Tibial nerve (tissue), 4 donors: ENCODE data around the gene RHOBTB3. TPM values are rescaled to one million over a fixed set of nuclear protein-coding genes. Genes with fewer than 3 reads are reported as not detected.
A peak's percentile ranks its signal among the peaks of the same experiment; 100 is the strongest.

Experiments used
- DNase-seq, 2 donors: peaks; one replicate each; pipeline ENCODE4 v3.0.0-alpha.2; 2019; ENCODE audit warnings: low spot score in 2 of 2
- H3K27ac ChIP-seq, 4 donors: fragments of 200-600 bp; sonication (generic) in 3 of 4; one replicate each; pipeline ENCODE4 v1.5.1; 2017 to 2019; ENCODE audit warnings: mild to moderate bottlenecking in 1 of 4
- H3K27me3 ChIP-seq, 2 donors: fragments of 200-600 bp; sonication (generic) in 1 of 2; one replicate each; pipeline versions ENCODE4 v1.5.1 to v1.6.0; 2017 to 2019
- H3K36me3 ChIP-seq, 3 donors: fragments of 200-600 bp; sonication (generic); one replicate each; pipeline ENCODE4 v1.5.1; 2018 to 2019
- H3K4me1 ChIP-seq, 4 donors: fragments of 200-600 bp; sonication (generic) in 3 of 4; one replicate each; pipeline ENCODE4 v1.5.1; 2017 to 2019
- H3K4me3 ChIP-seq, 4 donors: fragments of 200-600 bp; sonication (generic) in 3 of 4; one replicate each; pipeline ENCODE4 v1.5.1; 2017 to 2019; ENCODE audit warnings: mild to moderate bottlenecking in 1 of 4, moderate library complexity in 1 of 4
- H3K9me3 ChIP-seq, 4 donors: fragments of 200-600 bp; sonication (generic) in 3 of 4; one replicate each; pipeline ENCODE4 v1.5.1; 2017 to 2019
- EP300 ChIP-seq, 2 donors: sonication (generic); formaldehyde crosslinking; IDR thresholded peaks; one replicate each; pipeline ENCODE4 v1.6.1; 2017; ENCODE audit warnings: antibody characterized with exemption in 2 of 2, mild to moderate bottlenecking in 1 of 2
- POLR2A ChIP-seq, 2 donors: fragments of 450-650 bp; IDR thresholded peaks; one replicate each; pipeline ENCODE4 v1.6.1; 2017; ENCODE audit warnings: antibody characterized with exemption in 2 of 2, mild to moderate bottlenecking in 2 of 2, moderate library complexity in 2 of 2
- WGBS, 2 donors: methylation state at CpG; one replicate each; pipeline ENCODE4 v1.1.5; 2018; 5-methylcytosine and 5-hydroxymethylcytosine counted together
- total RNA-seq, 4 donors: library from RNA; depleted of rRNA; stranded (reverse); fragments of >200 nt; gene quantifications; one replicate each; pipeline ENCODE4 v1.1.0, GENCODE V29; 2016
- TF ChIP-seq, protein P1 (sequence below), 5 experiments: fragments of 200-600 bp in 3 of 5; fragments of 450-650 bp in 2 of 5; sonication (generic) in 3 of 5; IDR thresholded peaks; one replicate each; pipeline ENCODE4 v1.5.1; 2016 to 2019; ENCODE audit warnings: antibody characterized with exemption in 5 of 5, mild to moderate bottlenecking in 3 of 5, moderate library complexity in 2 of 5

RHOBTB3 gene
- total RNA-seq, 4 donors from 2014 or later = 130 to 219 (median 195) TPM

DNA sequence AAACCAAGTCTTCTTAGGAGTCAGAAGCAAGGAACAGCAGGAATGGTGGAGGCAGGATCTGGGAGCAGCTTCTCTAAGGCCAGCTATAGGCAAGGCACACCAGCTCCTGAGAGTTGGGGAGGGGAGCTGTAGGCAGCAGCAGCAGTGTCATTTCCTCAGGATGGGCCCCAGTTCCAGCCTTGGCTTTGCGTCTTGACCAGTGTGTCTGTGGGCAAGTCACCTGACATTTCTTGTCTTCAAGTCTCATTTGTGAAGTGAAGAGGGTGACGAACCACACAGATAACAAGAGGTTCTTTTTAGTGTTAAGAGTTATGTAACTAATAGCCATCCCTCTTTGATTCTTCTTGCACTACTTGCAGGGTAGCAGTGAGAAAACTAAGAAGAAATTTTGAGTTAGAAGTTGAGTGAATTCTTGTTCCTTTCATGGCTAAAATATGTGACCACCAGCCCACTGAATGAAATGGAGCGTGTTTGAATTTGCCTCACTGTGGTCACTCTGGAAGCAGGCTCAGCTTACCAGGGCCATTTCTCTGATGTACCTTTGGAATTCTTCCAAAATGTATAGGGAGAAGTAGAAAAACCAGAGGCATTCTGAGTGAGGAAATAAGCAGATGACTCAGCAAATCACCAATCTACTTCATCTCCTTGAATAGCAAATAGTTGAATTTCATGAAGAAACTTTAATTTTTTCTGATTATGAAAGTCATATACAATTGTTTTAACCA lies 42.4 kb downstream of the RHOBTB3 start:
- DNase-seq = no peak
- H3K4me1 ChIP-seq = peaks cover 0 to 10% (median 0%) of the 10 kb centered on the region in 4 donors
- no peak overlapping the region for H3K27ac ChIP-seq
- no peaks in the 10 kb centered on the region for H3K27me3 ChIP-seq
- no peaks in the 10 kb centered on the region for H3K9me3 ChIP-seq
- peaks cover 0 to 30% (median 0%) of the 10 kb centered on the region in 3 donors for H3K36me3 ChIP-seq
- WGBS, 2 donors = 74 to 79% methylated on average over 3 of the region's 3 CpGs
- H3K4me3 ChIP-seq = no peak overlapping the region
- TF ChIP-seq, protein P1, sequence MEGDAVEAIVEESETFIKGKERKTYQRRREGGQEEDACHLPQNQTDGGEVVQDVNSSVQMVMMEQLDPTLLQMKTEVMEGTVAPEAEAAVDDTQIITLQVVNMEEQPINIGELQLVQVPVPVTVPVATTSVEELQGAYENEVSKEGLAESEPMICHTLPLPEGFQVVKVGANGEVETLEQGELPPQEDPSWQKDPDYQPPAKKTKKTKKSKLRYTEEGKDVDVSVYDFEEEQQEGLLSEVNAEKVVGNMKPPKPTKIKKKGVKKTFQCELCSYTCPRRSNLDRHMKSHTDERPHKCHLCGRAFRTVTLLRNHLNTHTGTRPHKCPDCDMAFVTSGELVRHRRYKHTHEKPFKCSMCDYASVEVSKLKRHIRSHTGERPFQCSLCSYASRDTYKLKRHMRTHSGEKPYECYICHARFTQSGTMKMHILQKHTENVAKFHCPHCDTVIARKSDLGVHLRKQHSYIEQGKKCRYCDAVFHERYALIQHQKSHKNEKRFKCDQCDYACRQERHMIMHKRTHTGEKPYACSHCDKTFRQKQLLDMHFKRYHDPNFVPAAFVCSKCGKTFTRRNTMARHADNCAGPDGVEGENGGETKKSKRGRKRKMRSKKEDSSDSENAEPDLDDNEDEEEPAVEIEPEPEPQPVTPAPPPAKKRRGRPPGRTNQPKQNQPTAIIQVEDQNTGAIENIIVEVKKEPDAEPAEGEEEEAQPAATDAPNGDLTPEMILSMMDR (IDR thresholded peaks at IDR 0.05) = no peak
- TF ChIP-seq POLR2A (IDR thresholded peaks at IDR 0.05) = no peak
- no peak for TF ChIP-seq EP300 (IDR thresholded peaks at IDR 0.05)

DNA sequence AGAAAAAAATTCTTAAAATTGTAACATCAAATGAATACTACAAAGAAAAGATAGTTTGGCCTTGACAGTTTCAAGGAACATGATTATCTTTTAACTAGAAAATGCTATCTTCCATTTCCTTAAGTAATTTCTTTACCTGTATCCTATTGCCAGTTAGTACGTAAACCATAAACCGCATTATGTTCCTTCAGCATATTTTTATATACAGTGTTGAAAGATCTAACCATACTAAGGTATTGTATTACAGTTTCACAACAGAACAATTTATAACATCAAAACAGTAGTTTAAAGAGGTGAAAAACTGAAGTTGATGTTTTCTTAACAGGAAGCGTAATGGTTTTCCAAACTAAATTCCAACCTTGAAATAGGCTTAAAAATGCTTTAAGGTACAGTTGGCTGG lies 46.3 kb downstream of the RHOBTB3 start:
- WGBS, 2 donors = 96 to 97% methylated on average over 3 of the region's 3 CpGs
- H3K9me3 ChIP-seq = no peaks in the 10 kb centered on the region
- no peaks in the 10 kb centered on the region for H3K27me3 ChIP-seq
- H3K4me1 ChIP-seq = peaks cover 0 to 19% (median 2%) of the 10 kb centered on the region in 4 donors
- no peak overlapping the region for H3K27ac ChIP-seq
- no peaks in the 10 kb centered on the region for H3K36me3 ChIP-seq
- TF ChIP-seq EP300 (IDR thresholded peaks at IDR 0.05) = no peak
- TF ChIP-seq POLR2A (IDR thresholded peaks at IDR 0.05) = no peak
- TF ChIP-seq, protein P1 (IDR thresholded peaks at IDR 0.05) = no peak
- no peak for DNase-seq
- H3K4me3 ChIP-seq = no peak overlapping the region

DNA sequence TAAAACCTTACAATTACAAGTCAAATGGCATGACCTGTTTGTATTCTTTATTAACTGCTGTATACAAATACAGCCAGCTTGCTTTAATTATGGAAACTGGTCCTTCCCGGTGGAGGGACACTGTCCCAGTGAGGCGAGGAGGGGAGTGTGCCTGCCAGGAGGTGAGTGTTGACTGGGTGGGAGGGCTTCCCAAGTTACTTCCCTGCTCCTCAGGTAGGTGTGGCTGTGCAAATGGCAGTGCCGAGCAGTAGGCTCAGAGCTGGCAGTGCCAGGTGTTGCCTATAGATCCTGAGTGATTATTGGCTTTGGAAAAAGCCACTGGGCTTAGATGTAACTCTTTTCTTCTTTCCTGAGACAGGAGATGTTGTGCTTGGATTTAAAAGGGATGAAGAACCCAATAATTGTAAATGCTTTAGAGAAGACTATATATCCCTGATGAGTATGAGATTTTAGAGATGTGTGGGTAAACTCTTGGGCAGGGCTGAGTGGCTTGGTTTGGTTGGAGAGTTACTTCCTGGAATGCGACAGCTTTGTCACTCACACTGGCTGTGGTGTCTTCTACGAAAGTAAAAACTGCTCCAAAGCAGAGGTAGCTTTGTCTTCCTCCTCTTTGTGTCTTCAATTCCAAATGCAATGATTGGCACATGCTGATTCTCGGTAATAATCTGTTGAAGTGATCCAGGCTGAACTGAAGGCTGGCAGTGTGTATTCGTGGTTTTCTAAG lies 47.7 kb downstream of the RHOBTB3 start:
- 80 to 86% methylated on average over 7 of the region's 7 CpGs for WGBS, 2 donors
- no peak for DNase-seq

DNA sequence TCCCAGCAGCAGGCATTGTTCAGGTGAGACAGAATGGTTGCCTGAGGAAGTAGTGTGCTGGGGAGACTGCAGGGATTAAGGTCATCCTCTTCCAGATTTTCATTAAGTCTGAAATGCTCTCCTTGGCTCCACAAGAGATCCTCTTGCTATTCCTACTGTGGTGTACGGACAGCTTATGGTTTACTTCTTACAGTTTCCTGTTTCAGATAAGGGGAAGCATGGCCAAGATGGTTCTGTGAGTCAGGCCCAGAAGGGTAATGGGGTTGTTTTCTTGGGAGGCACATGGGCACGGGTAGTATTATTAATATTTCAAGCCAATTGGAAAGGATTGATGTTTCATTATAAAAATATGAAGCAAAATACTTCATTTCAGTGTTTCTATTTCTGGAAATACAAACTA lies 48.5 kb downstream of the RHOBTB3 start:
- 60 to 66% methylated on average over 2 of the region's 2 CpGs for WGBS, 2 donors

More for the DNA sequence above, 47.7 kb downstream of the RHOBTB3 start:
- Histone ChIP-seq H3K27me3 (no peaks in the 10 kb centered on the region), H3K9me3 (no peaks in the 10 kb centered on the region), H3K4me1 (peaks cover 0 to 19% (median 2%) of the 10 kb centered on the region in 4 donors), H3K4me3 (no peak overlapping the region), H3K36me3 (peaks cover 0 to 6% (median 0%) of the 10 kb centered on the region in 3 donors), H3K27ac (peak overlapping the region in 2 of 4 donors; percentile 31 to 74)
- TF ChIP-seq, protein P1 (IDR thresholded peaks at IDR 0.05) = no peak
- TF ChIP-seq EP300 (IDR thresholded peaks at IDR 0.05) (no peak), POLR2A (IDR thresholded peaks at IDR 0.05) (no peak)

More for the DNA sequence above, 48.5 kb downstream of the RHOBTB3 start:
- Histone ChIP-seq H3K4me1 (peaks cover 0 to 19% (median 2%) of the 10 kb centered on the region in 4 donors), H3K27ac (peak overlapping the region in 3 of 4 donors; percentile 24 to 74 (median 31)), H3K9me3 (no peaks in the 10 kb centered on the region), H3K36me3 (peaks cover 0 to 14% (median 0%) of the 10 kb centered on the region in 3 donors), H3K4me3 (no peak overlapping the region), H3K27me3 (no peaks in the 10 kb centered on the region)
- TF ChIP-seq POLR2A (IDR thresholded peaks at IDR 0.05) (no peak), EP300 (IDR thresholded peaks at IDR 0.05) (no peak)
- TF ChIP-seq, protein P1 (IDR thresholded peaks at IDR 0.05) = no peak
- no peak for DNase-seq
